Calu3 (cell line): Measurements from ENCODE around the gene EPHB6. TPM values are rescaled to one million over a fixed set of nuclear protein-coding genes. Genes with fewer than 3 reads are reported as not detected.

Experiments used
- BruUV-seq: library from RNA; stranded (reverse); fragments of 400-500 nt; replicated peaks from 2 replicates; lab custom pipeline; 2021; lab: Mats Ljungman, UMichigan
- CTCF ChIA-PET: fragments of 300-600 bp; sonication (Branson Sonifier 250); formaldehyde crosslinking; loops from one replicate; lab custom pipeline; 2022; ENCODE audit warnings: antibody characterized with exemption; lab: Charles Lee
- DNase-seq: peaks from one replicate; pipeline ENCODE4 v3.0.0; 2022
- H3K27ac Mint-ChIP-seq: one replicate; pipeline ENCODE4 v1.8.0; 2022; ENCODE audit warnings: mixed read lengths; ENCODE audit not compliant: unreplicated experiment
- H3K27me3 Mint-ChIP-seq: one replicate; pipeline ENCODE4 v1.8.0; 2022; ENCODE audit warnings: mixed read lengths; ENCODE audit not compliant: unreplicated experiment
- H3K36me3 Mint-ChIP-seq: one replicate; pipeline ENCODE4 v1.8.0; 2022; ENCODE audit warnings: mild to moderate bottlenecking, moderate library complexity, mixed read lengths; ENCODE audit not compliant: insufficient read depth, unreplicated experiment
- H3K4me1 Mint-ChIP-seq: one replicate; pipeline ENCODE4 v1.8.0; 2022; ENCODE audit warnings: mild to moderate bottlenecking, low read depth, mixed read lengths; ENCODE audit not compliant: unreplicated experiment
- H3K4me3 Mint-ChIP-seq: one replicate; pipeline ENCODE4 v1.8.0; 2022; ENCODE audit warnings: mild to moderate bottlenecking, low read depth, moderate library complexity, mixed read lengths; ENCODE audit not compliant: unreplicated experiment
- H3K9me3 Mint-ChIP-seq: one replicate; pipeline ENCODE4 v1.8.0; 2022; ENCODE audit warnings: low read depth, mixed read lengths; ENCODE audit not compliant: unreplicated experiment
- CTCF ChIP-seq: fragments of 200-600 bp; IDR thresholded peaks from one replicate; pipeline ENCODE4 v1.8.0; 2022; ENCODE audit warnings: antibody characterized with exemption; ENCODE audit not compliant: unreplicated experiment
- intact Hi-C: fragments of 100-400 bp; cut with micrococcal nuclease; formaldehyde crosslinking; loops from one replicate; pipeline ENCODE4 v1.10.0; 2022; ENCODE audit not compliant: unreplicated experiment
- total RNA-seq: library from RNA; stranded (reverse); gene quantifications from 2 replicates; pipeline ENCODE4 v1.2.3, GENCODE V29; 2022

Gene EPHB6
- total RNA-seq, 1 experiment from 2014 or later, result 3.0 TPM

DNA sequence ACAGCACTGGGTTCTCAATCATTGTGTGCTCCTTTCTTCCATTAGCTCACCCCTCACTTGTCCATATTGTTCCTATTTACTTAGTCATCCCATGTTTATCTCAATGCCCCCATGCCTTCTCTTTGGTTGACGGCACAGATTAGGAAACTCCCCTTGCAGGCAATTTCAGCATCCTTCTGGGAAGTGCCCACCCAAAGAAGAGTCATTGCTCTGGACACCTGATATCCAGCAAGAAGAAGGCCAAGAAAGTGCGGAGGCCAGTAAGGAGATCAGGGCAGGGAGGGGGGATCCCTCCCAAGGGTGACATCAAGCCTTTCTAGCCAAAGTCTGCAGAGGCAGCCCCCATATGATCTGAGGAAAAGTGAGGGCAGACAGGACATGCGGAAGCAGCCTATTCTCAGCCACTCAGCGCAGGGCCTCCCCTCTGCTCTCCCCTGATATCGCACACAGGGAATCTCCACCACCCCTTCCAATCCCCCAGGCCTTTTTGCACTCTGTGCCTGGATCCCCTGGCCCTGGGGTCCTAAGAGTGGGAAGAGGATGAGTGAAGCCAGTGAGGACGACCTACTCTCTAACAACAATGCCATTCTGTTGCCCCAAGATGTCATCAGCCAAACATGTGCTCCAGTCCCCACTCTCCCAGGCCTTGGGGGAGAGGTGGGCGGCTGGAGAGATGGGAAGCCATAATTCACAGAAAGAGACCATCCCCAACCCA lies 28.9 kb downstream of the EPHB6 start:
- Mint-ChIP-seq H3K4me1 (peaks cover 48% of the 10 kb centered on the region), H3K9me3 (no peaks in the 10 kb centered on the region), H3K4me3 (no peak overlapping the region), H3K36me3 (peaks cover 4% of the 10 kb centered on the region), H3K27ac (no peak overlapping the region), H3K27me3 (peaks cover 63% of the 10 kb centered on the region)
- no peak for TF ChIP-seq CTCF
- intact Hi-C loops, result loop anchor here (2.0 to 10.0 kb wide), 3 partner anchors 59 to 331 kb away; no protein-coding TSS in a partner anchor
- BruUV-seq, result no TSS peak
- CTCF ChIA-PET, result no interaction called here
- no peak for DNase-seq

GRCh38 chr7:142884286-142884640 lies 29.4 kb downstream of the EPHB6 start:
- intact Hi-C loops, result loop anchor here (5.0 to 10.0 kb wide), 2 partner anchors 58 to 331 kb away; no protein-coding TSS in a partner anchor
- H3K4me1 Mint-ChIP-seq, result peaks cover 49% of the 10 kb centered on the region
- TF ChIP-seq CTCF, result no peak
- BruUV-seq, result no TSS peak
- H3K4me3 Mint-ChIP-seq, result no peak overlapping the region
- CTCF ChIA-PET, result no interaction called here
- no peaks in the 10 kb centered on the region for H3K9me3 Mint-ChIP-seq
- H3K27me3 Mint-ChIP-seq, result peaks cover 61% of the 10 kb centered on the region
- DNase-seq, result no peak
- H3K27ac Mint-ChIP-seq, result no peak overlapping the region
- H3K36me3 Mint-ChIP-seq, result peaks cover 4% of the 10 kb centered on the region

DNA sequence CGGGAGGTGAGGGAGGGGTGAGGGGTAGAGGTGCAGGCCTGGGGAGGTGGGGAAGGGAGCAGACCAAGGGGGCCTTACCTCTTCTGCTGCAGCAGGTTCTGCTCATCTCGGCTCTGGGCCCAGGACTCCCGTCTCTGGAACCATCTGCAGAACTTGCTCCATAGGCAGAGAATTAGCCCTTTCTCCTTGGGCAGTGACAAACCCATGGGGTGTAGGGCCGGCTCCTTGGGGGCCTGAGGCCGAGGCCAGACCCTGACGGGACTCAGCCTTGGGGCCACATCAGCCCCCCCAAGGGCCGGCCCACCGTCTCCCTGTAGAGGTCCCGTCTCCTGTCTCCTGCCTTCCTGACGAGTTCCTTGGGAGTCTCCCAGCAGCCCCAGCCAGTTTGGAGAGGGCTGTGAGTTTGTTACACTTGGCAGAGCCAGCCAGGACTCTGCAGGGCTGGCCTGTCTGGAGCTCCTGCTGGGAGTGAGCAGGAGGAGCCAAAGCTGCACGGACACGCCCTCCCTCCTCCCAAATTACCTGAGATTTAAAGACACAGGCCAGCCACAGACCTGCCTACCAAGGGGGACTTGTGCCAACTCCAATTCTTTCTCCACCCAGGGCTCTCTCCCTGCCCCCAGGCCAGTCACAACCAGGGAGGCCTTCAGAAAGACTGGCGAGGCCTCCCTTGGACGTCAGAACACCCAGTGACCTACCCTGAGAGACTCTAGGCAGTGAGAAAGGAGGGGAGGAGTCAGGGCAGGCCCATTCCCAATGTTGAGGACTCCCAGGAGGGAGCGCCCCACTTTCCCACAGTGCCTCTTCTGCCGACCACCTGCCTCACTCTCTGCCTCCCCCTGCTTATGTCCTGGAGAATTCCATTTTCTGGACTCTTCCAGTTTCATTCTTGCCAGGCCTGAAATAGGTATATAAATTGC lies 30.7 kb downstream of the EPHB6 start, which contains the start of gene TRPV6:
Gene TRPV6 (minus strand): TSS at position 435 of the 920 bp plus-strand sequence.
- Mint-ChIP-seq H3K9me3 (no peaks in the 10 kb centered on the region), H3K4me3 (peak within 1 kb of the TSS; percentile 48), H3K27ac (no peak within 1 kb of the TSS), H3K4me1 (peaks cover 56% of the 10 kb centered on the region), H3K27me3 (peaks cover 61% of the 10 kb centered on the region), H3K36me3 (peaks cover 4% of the 10 kb centered on the region)
- CTCF ChIA-PET, result interaction anchor here (1.8 kb wide), 1 partner anchor 13 kb away, joined by 5 read pairs; no protein-coding TSS in a partner anchor
- BruUV-seq, result no TSS peak
- TF ChIP-seq CTCF, result no peak
- intact Hi-C loops, result loop anchor here (10.0 kb wide), 1 partner anchor 329 kb away; no protein-coding TSS in a partner anchor
- DNase-seq, result peak; percentile 58

GRCh38 chr7:142886866-142887265 lies 32.0 kb downstream of the EPHB6 start:
- CTCF ChIA-PET, result interaction anchor here (1.1 to 1.8 kb wide), 3 partner anchors 14 to 328 kb away, joined by 3 to 5 read pairs (median 4); no protein-coding TSS in a partner anchor
- H3K27ac Mint-ChIP-seq, result no peak overlapping the region
- TF ChIP-seq CTCF, result no peak
- H3K27me3 Mint-ChIP-seq, result peaks cover 71% of the 10 kb centered on the region
- no peaks in the 10 kb centered on the region for H3K9me3 Mint-ChIP-seq
- H3K4me1 Mint-ChIP-seq, result peaks cover 44% of the 10 kb centered on the region
- no peak overlapping the region for H3K4me3 Mint-ChIP-seq
- intact Hi-C loops, result loop anchor here (10.0 kb wide), 1 partner anchor 328 kb away; no protein-coding TSS in a partner anchor
- peaks cover 4% of the 10 kb centered on the region for H3K36me3 Mint-ChIP-seq
- BruUV-seq, result no TSS peak
- no peak for DNase-seq
